TTC549 (cell line): ENCODE data around the gene CREG2.

Experiments
- FAIRE-seq: peaks from 2 replicates; lab custom pipeline; 2012; peaks lifted over from hg19 to GRCh38; lab: Jason Lieb, UNC

Gene CREG2, protein sequence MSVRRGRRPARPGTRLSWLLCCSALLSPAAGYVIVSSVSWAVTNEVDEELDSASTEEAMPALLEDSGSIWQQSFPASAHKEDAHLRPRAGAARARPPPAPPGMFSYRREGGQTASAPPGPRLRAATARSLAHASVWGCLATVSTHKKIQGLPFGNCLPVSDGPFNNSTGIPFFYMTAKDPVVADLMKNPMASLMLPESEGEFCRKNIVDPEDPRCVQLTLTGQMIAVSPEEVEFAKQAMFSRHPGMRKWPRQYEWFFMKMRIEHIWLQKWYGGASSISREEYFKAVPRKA

DNA sequence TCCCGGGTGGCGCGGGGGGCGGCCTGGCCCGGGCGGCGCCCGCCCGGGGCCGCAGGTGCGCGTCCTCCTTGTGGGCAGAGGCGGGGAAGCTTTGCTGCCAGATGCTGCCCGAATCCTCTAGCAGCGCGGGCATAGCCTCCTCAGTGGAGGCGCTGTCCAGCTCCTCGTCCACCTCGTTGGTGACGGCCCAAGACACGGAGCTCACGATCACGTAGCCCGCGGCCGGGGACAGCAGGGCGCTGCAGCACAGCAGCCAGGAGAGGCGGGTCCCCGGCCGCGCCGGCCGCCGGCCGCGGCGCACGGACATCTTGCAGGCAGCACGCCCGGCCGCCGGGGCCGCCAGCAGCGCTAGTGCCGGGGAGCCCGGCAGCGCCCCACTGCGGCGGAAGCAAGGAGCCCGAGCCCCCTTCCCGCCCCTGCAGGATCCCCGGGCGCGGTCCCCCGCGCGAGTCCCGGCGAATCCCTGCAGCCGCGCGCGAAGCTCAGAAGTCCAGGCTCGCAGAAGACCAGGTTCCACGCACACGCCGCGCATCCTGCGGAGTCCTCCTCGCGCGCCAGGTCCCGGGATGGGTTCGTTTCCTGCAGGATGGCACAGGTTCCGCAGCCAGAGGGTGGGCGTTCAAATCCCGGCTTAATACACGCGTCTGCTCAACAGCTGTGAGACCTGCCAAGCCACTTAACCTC lies at the start of gene CREG2:
Gene CREG2 (minus strand): TSS at position 353 of the 684 bp plus-strand sequence. CDS start 46 bp downstream, at position 307.
- FAIRE-seq: no peak

DNA sequence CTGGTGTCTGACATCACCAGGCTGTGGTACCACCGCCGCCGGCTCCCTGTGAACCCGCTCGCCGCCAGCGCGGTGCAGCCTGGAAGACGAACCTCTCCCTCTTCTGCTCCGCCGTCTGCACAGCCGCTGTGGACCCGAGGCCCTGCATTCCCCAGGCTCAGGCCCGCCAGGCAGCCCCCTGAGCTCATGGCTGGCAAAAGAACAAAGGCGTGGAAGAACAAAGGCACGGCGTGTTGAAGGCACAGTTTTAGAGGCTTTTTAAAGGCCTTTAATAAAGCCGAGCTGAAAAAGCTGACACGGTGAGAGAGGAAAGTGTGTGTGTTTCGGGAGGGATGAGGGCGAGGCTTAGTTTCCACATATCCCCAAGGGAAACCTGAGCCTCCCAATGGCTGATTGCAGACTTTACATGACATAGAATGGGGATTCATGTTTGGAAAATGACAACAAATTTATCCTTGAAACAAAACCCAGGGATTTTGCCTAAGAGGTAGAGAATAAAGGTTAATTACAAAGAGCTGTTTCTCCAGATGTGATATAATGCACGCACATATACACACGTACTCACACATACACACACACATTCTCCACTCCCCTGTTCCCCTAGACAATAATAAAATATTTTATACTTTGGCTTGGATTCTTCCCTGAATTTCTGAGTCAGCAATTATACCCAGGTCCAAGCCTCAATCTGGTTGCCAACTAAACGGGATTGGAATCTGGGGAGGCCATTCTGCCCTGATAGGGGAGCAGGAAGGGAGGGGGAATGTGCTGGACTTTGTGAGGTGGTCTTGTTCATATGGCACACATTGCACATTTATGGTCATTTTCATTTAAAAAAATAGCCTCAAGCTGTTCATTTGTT lies 47.9 kb upstream of the CREG2 start:
- no peak for FAIRE-seq

DNA sequence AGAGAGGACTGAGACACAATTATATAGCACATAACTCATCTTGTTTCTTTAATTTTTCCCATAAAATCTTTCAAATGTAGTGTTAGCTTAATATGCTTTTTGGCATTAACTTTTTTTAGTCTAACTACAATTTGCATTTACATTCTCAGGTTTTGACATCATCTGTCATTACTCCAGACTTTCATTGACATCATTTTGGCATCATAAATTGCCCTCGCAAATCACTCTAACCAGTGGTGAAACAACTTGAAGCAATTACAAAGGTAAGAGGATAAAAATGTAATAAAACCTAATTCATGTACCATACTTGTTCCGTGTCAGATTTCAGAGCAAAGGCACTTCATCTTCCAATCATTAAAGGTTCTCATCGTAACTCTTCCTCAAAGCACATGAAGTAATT lies 46.2 kb upstream of the CREG2 start:
- FAIRE-seq: no peak

DNA sequence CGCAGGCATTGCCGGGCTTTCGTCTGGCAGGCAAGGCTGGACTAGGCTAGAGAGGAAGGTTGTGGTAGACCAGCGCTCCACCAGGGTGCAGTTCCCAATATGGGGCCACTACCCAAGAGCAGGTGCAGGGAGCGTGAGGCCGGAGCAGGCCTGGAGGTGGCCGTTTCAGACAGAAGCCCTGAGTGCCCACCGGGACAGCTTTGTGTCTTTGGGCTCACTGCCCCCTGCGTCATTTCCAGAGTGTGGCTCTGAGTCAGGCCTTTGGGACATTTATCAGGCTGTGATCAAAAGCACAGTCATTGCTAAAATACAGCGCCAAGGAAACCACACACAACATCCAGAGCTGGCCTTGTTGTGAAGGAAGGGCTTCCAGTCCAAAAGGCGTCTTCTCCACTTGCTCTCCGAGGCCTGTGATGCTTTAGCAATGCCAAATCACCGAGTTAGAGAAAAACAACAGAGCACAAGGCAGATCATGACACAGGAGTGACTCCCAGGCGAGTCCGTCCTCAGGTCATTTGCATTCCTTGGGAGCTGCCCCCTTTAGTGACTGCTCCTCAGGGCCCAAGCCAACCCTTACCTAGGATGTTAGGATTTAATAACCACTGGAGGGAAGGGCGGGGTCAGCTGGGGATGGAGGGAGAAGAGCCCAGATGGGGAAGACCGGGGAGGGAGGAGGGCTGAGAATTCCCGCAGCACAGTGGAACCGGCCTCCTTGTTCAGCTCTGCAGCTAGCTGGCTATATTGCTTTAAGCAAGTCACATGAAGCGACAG lies 45.3 kb upstream of the CREG2 start:
- no peak for FAIRE-seq

DNA sequence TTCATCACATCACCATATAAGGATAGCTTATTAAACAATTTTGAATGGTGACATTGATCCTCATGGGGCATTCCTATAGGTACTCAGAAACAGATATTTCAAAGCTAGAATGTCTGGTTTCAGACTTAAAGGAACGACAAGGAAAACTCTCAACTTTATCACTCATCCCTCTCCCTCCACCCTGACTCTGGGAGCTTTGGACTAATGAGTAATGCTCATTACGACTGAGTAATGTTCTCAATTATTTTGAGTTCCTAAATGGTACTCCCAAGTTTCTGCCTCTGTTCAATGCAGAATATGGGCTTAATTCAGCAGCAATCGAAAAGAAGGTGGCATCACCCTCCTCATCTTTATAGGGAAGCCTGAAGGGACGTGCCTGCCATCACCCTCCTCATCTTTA lies 44.2 kb upstream of the CREG2 start:
- no peak for FAIRE-seq

DNA sequence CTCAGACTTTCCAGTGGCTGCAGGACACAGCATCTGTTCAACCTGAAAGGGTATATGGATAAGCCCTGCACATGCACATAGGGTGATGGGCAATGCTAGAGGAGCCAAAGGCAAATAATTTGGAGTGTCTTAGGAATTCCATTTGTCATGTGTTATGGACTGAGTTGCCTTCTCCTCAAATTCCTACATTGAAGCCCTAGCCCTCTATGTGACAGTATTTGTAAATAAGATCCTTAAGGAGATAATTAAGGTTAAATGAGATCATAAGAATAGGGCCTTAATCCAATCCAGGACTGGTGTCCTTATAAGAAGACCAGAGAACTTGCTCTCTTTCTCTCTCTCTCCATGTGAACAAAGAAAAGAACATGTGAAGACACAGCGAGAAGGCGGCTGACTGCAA lies 42.9 kb upstream of the CREG2 start:
- no peak for FAIRE-seq

DNA sequence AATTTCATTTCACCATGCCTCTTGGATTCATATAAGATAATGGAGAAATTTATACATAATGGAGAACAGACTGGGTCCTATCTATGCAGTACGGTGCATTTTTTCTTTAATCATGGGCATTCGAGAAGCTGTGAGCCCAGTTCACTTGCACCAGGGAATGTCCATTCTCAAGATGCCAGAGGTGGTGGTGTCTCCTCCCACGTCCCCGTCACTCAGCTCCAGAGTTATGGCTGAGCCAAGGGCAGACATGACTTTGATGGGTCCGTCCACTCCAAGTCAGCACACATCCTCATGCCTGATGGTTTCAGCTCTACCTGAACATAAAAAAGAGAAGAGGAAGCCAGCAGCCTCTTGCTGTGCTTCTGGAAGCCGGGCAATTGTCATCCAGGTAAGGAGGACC lies 42.1 kb upstream of the CREG2 start:
- no peak for FAIRE-seq

DNA sequence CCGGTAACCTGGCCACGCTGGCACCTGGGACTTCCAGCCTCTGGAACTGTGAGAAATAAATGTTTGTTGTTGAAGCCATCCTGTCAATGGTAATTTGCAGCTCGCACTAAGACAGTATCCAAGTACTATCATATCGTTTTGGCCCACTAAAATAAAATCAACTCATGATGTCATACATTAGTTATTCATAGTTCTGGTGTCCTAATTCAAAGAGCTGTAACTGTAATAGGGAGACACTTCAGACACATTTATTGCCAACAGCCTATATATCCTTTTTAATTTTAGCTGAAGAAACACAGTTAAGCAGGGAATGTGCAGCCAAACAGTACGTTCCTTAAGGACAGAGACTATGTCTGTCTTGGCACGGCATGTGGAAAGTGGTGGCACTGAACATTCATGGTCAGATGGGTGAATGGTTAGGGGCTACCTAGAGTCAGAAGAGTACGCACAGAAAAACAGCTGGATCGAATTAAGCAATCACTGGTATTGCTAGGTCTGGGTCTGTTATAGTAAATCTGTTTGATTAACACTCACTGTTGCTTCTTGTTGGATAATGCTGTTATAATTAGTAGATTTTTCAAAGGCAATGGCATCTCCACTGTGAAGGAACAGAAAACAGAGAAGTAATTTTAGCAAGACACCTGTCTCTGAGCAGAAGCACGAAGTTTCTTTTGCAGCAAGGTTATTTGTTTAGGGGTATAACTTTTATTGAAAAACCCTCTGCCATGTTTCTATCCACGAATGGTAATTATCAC lies 41.3 kb upstream of the CREG2 start:
- no peak for FAIRE-seq

DNA sequence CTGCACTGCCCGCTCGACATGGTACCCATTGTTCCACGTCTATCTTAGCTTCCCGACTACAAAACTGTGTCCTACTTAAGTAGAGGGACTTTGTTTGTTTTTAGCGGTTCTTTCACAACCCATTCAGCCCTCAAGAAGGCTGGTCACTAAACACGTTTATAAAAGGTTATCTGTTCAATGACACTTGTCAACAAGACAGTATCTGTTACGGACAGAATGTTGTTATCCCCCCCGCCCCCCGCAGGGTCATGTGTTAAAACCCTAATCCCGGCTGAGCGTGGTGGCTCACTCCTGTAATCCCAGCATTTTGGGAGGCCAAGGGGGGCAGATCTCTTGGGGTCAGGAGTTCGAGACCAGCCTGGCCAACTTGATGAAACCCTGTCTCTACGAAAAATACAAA lies 40.4 kb upstream of the CREG2 start:
- FAIRE-seq: no peak

DNA sequence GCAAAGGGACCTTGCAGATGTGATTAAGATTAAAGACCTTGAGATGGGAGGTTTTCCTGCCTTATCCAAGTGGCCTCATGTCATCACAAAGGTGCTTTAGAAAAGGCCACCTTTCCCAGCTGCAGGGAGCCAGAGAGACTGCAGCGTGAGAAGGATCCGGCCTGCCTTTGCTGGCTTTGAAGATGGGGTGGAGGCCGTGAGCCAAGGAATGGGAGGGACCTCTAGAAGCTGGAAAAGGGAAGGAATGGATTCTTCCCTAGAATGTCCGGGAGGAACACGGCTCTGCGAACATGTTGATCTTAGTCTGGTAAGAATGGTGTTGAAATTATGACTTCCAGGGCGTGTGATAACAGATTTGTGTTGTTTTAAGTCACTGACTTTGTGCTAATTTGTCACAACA lies 39.9 kb upstream of the CREG2 start:
- FAIRE-seq: no peak

DNA sequence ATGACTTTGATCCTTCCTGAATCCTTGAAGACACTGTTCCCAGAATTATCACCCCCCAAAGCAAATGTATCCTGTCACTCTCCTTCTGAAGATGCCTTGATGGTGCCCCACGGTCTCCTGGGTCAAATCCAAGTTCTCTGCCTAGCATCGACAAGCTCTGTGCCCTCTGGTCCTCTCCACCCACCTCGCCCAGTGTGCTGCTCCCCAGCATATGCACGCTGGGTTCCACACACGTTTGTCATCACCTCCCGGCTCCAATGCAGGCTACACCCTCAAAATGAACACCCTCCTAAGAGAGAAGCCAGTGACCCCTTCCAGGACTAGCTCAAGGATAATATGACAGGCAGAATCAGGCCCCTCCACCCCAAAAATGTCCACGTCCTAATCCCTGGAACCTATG lies 39.5 kb upstream of the CREG2 start:
- FAIRE-seq: no peak

DNA sequence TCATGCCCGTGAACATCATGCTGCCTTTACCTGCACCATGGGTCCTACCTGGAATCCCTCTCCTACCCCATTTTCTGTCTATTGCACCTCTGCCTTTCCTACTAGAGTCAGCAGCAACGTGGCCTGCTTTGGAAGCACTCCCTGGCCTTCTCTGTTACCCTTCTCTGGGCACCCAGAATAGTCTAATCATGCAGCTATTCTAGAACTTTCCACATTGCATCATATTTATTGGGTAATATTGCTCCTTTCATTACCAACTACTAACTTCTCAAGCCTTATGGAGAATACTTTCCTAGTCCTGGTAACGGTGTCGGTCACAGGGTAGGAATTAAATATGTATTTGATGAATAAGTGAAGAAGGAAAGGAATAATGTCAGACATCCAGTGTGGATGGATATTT lies 33.3 kb upstream of the CREG2 start:
- FAIRE-seq: no peak

DNA sequence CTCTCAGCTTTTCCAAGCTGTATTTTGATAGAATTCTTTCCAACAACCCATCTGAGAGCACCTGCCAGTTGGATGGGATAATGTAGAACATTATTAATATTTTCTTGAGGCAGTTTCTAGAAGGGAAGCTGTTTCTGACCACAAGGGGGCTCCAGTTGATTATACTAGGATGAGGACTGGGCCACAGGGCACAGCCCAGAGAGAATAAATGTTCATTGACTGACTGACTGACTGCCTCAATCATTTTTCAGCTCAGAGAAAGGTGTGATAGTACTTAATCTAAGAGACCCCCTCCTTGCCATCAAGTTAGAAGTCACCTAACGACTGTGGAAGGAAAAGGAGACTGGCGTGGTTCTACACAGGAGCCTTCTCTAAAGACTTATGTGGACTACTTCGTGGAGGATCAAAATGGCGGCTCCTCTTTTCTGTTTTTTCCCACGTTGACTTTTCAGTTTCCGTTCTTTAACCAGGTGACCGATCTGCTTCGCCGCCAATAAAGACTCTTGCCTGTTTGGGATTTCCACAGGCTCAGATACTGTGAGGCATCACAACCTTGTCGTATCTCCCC lies 31.9 kb upstream of the CREG2 start:
- peak; percentile 36 for FAIRE-seq

DNA sequence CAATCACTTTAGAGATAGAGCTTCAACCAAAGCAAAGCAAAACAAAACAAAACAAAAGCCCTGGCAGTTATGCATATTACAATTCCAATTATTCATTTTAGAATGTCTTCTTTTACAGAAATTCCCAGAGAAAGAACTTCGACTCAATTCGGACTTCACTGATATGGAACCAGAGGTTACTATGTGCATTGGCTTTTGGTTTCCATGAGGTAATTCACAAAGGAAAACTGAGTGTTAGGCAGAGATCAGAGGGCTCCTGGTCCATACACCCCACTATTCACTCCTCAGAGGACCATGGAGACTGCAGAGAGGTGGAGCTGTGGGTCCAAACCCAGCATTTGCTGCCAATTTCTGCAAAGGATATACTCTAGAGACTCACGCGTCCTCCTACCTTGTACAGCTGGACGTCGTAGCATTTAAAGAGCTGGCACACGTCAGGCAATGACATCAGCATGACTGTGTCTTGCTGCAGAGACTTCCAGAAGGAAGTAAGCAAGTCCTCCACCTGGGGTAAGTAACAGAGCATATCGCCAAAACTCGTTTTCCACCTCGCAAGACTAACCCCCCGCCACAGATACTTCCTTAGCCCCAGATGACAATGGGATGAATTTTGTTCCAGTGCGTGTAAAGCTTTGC lies 31.3 kb upstream of the CREG2 start:
- no peak for FAIRE-seq

DNA sequence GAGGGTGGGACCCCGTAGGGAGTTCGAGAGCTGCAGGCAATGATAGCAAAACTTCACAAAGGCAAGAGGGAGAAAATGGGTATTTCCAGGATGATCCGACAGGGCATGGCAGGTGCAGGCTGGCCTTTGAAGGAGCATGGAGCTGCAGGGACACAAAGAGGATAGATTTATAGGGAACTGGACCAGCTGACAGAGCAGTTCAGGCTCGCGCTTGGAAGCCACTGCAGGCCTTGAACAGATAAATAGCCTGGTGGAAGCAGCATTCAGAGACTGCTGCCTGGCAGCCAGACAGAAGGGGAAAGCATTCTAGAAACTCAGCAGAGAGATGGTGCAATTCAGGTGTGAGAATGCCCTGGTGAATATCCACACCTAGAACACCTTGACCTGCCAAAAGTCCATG lies 29.3 kb upstream of the CREG2 start:
- FAIRE-seq: no peak

DNA sequence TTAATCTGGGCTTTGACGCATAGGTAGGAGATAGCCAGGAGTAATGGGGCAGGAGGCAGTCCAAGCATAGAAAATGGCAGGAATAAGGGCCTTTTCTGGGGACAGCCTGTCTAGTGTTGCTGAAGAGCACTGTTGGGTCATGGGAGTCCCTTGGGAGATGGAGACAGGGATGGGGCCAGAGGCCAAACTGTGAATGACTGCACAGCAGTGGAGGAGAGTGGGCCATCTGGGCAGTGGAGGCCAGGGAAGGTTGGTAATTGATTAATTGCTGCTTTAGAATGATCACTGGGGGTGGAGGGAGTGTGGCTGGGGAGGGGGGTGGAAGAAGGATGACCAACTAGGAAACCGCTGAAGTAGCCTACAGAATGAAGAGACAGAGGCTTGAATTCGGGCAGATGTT lies 28.6 kb upstream of the CREG2 start:
- no peak for FAIRE-seq

DNA sequence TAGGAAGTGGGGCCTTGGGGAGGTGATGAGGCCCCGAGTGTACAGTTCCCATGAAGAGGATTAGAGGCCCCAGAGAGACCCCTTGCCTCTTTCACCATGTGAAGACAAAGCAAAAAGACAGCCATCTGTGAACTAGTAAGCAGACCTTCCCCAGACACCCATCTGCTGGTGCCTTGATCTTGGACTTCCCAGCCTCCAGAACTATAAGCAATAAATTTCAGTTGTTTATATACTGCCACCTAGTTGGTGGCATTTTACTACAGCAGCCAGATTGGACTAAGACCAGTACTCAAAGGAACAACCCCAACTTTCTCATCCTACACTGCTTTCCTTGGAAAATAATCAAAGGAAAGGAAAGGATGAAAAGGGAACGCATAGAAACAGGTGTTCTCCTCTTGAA lies 27.9 kb upstream of the CREG2 start:
- FAIRE-seq: no peak

DNA sequence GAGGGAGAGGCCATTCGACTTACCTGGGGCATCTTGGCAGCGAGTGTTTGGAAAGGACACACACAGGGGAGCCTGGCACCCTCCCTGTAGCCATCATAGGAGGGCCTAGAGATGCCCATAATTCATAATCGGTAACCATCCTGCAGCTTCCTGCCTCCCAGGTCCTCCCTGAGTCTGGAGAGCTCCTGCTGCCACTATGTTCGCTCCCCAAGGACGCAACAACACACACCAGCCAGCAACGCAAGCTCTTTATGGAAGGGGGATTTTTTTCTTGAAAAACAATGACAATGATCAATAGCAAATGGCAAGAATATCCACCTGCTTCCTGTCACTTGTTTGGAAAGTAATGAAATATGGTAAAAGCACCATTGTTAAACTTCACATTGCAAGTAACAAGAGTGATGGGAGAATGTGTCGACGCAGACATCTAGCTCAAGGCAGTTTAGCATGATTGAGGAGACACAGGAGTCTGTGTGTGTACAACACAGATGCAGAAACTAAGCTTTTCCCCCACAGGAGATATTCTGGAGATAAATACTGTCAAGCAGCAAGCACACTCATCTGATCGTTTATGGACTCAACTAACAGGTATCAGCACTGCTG lies 24.9 kb upstream of the CREG2 start:
- FAIRE-seq: no peak

DNA sequence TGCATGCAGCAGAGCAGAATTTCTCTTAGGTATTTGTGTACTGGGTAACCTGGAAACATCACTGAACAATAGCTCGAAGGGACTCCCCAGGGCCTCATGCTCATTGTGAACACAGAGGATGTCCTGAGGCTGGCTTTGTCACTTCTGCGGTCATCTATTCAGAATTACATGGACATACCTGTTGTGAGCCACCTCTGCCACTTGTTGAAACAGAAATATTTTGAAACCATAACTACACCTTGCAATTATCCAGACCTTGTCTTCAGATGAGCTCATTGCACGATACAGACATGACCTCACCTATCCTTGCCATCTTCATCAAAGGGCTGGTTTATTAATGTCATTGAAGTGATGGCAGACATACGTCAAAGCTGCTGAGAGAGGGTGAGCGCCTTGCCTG lies 23.4 kb upstream of the CREG2 start:
- FAIRE-seq: no peak

DNA sequence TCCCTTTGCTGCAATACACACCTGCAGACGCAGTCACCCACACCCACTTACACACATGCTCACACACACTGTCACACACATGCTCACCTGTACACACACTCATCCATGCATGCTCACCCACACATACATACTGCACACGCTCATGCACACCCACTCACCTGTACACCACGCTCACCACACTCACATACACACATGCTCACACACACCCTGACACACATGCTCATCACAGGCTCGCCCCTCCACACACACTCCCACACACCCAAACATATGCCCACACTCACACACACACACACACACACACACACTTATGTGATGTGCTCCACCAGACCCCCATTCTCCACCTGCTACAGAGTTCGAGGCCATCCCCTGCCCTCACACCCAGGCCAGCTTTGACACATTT lies 22.8 kb upstream of the CREG2 start:
- no peak for FAIRE-seq
